Coronary artery (tissue), 2 donors: Measurements from ENCODE around the gene KCNK7.

Experiments used
- DNase-seq: peaks from one replicate; pipeline ENCODE4 v3.0.0-alpha.2; 2017; ENCODE audit warnings: low spot score
- H3K27ac ChIP-seq, 2 donors: fragments of 200-600 bp; sonication (generic); one replicate each; pipeline ENCODE4 v1.5.1; 2016 to 2019
- H3K4me3 ChIP-seq: fragments of 200-600 bp; sonication (generic); 2 replicates; pipeline ENCODE4 v1.5.1; 2016; ENCODE audit warnings: mild to moderate bottlenecking, moderate library complexity
- CTCF ChIP-seq: fragments of 200-600 bp; sonication (generic); IDR thresholded peaks from one replicate; pipeline ENCODE4 v1.5.1; 2019; ENCODE audit warnings: antibody characterized with exemption

The KCNK7 gene

GRCh38 chr11:65619281-65619928 lies 23.8 kb upstream of the KCNK7 start:
- no peak for DNase-seq
- no peak for TF ChIP-seq CTCF
- no peak overlapping the region for H3K27ac ChIP-seq
- H3K4me3 ChIP-seq = no peak overlapping the region

GRCh38 chr11:65618763-65619162 lies 23.2 kb upstream of the KCNK7 start:
- TF ChIP-seq CTCF = no peak
- H3K27ac ChIP-seq = no peak overlapping the region
- no peak for DNase-seq
- no peak overlapping the region for H3K4me3 ChIP-seq

- no peak for DNase-seq
- H3K4me3 ChIP-seq = no peak overlapping the region
- H3K27ac ChIP-seq = no peak overlapping the region
- no peak for TF ChIP-seq CTCF
Measured at GRCh38 chr11:65617990-65618751, 22.6 kb upstream of the KCNK7 start.

- DNase-seq = no peak
Measured at GRCh38 chr11:65617136-65617850, 21.7 kb upstream of the KCNK7 start.

GRCh38 chr11:65616575-65617001 lies 21.0 kb upstream of the KCNK7 start:
- TF ChIP-seq CTCF = no peak
- H3K27ac ChIP-seq = peak overlapping the region in 1 of 2 donors; percentile 93
- DNase-seq = no peak

More at GRCh38 chr11:65617136-65617850, 21.7 kb upstream of the KCNK7 start:
- Histone ChIP-seq H3K4me3 (peak overlapping the region; percentile 99), H3K27ac (no peak overlapping the region)
- no peak for TF ChIP-seq CTCF

GRCh38 chr11:65615950-65616574 lies 20.5 kb upstream of the KCNK7 start:
- TF ChIP-seq CTCF = no peak
- peak overlapping the region; percentile 68 to 93 for H3K27ac ChIP-seq
- no peak for DNase-seq

More at GRCh38 chr11:65616575-65617001, 21.0 kb upstream of the KCNK7 start:
- peak overlapping the region; percentile 99 for H3K4me3 ChIP-seq

More at GRCh38 chr11:65615950-65616574, 20.5 kb upstream of the KCNK7 start:
- H3K4me3 ChIP-seq = peak overlapping the region; percentile 99
